NAMALWA (cell line): Measurements from ENCODE around the gene CRELD1.
"Not testable (repeated sequence)": the region's sequence is repeated elsewhere in the genome, so short reads cannot be mapped to it uniquely, and the experiment has no call there.

Source experiments
- DNase-seq: peaks from one replicate; pipeline ENCODE4 v3.0.0-alpha.2; 2015; ENCODE audit warnings: low spot score

The CRELD1 gene, protein sequence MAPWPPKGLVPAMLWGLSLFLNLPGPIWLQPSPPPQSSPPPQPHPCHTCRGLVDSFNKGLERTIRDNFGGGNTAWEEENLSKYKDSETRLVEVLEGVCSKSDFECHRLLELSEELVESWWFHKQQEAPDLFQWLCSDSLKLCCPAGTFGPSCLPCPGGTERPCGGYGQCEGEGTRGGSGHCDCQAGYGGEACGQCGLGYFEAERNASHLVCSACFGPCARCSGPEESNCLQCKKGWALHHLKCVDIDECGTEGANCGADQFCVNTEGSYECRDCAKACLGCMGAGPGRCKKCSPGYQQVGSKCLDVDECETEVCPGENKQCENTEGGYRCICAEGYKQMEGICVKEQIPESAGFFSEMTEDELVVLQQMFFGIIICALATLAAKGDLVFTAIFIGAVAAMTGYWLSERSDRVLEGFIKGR

DNA sequence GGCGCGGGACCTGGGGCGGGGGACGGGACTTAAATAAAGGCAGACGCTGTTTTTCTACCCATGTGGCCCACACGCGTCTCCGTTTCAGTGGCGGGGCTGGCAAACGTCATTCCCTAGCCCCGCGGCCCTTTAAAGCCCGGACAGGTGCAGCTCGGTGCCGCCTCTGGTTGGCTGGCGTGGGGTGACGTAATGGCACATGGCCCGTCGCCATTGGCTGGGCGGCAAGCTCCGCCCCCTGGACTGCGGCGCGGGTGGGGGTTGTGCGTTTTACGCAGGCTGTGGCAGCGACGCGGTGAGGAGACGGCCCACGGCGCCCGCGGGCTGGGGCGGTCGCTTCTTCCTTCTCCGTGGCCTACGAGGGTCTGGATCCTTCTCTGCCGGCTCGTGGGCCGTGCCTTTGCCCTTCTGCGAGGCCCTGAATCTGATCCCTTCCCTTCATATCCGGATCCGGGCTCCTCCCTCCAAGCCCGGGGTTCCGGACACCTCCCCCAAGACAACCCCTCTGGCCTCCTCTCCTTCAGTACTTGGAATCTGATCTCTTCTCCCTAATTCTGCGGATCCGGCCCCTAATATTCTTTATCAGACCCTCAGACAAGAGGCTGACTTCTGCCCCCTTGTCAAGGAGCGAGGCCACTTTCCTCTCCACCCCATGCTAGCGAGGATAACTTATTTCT lies at the start of gene CRELD1:
CRELD1 (plus strand) TSS at position 274 of the 674 bp plus-strand sequence. CDS start 605 bp downstream, outside the sequence.
- peak; percentile 97 for DNase-seq

DNA sequence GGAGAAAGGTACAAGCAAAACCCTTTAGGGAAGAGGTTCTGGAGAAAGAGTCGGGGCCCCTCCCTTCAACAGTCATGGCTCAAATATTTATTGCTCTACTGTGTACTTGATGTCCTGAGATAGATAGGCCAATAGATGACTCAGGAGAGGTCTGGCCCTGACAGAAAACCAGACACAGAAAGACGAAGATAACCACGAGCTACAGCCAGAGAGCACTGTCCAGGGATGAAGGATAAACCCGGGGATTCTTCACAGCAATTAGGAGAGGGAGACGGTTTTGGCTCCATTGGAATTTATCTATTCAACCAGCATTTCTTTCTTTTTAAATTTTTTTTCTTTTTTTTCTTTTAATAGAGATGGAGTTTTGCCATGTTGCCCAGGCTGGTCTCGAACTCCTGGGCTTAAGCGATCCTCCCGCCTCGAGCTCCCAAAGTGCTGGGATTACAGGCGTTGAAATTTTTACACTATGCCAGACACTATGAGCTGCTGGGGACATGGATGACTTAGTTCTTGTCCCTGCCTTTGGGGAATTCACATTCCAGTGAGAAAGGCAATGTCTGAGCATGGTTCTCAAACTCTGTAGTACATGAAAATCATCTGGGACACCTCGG lies 49.0 kb upstream of the CRELD1 start:
- no peak for DNase-seq

DNA sequence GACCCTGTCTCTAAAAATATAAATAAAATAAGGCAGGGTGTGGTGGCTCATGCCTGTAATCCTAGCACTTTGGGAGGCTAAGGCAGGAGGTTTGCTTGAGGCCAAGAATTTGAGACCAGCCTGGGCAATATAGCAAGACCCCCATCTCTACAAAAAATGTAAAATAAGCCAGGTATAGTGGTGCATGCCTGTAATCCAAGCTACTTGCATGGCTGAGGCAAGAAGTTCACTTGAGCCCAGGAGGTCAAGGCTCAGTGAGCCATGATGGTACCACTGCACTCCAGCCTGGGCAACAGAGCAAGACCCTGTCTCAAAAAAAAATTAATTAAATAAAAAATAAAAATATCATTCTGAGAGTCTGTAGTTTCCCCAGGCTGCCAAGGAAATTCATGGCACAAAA lies 47.3 kb upstream of the CRELD1 start:
- no peak for DNase-seq

- no peak for DNase-seq
These were observed 46.2 kb upstream of the CRELD1 start for GRCh38 chr3:9887480-9887879.

DNA sequence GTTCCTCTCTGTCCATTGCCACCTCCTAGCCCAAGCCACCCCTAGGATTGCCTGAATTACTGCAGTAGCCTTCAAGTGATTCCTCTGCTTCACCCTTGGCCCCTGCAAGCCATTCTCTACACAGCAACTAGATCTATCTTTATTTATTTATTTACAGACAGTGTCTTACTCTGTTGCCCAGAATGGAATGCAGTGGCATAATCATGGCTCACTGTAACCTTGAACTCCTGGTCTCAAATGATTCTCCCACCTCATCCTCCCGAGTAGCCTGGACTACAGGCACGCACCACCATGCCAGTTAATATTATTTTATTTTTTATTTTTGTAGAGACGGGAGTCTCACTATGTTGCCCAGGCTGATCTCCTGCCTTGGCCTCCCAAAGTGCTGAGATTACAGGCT lies 45.1 kb upstream of the CRELD1 start:
- no peak for DNase-seq

GRCh38 chr3:9889405-9889804 lies 44.2 kb upstream of the CRELD1 start:
- no peak for DNase-seq

DNA sequence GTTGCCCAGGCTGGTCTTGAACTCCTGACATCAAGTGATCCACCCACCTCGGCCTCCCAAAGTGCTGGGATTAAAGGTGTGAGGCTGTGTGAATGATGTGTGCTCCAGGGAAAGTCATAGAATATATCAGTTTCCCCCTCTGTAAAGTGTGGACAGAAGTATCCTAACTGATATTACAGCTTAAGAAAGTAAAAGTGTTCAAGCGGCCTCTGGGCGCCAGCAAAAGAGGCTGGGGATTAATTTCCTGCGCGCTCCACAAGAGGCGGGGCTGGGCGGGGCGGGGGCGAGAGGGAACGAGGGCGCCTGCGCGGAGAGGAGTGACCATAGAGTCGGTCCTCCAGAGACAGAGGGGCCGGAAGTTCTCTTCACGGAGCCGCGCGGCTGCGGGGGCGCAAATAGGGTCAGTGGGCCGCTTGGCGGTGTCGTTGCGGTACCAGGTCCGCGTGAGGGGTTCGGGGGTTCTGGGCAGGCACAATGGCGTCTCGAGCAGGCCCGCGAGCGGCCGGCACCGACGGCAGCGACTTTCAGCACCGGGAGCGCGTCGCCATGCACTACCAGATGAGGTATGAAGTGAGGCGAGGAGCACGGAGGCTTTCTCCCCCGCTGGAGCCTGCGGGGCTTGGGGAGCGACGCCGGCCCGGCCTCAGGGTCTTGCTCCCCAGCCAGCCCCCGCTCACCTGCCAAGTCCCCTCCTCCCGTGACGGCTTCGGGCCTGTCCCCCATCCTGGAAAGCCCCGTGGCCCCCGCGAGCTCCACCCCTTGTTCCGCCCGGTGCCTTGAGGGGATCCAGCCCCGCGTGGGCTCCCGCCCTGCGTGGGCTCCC lies 43.2 kb upstream of the CRELD1 start, which contains the start of gene JAGN1:
JAGN1 (plus strand) TSS at position 362 of the 823 bp plus-strand sequence; CDS start at position 475, 113 bp downstream.
- DNase-seq: peak; percentile 90

DNA sequence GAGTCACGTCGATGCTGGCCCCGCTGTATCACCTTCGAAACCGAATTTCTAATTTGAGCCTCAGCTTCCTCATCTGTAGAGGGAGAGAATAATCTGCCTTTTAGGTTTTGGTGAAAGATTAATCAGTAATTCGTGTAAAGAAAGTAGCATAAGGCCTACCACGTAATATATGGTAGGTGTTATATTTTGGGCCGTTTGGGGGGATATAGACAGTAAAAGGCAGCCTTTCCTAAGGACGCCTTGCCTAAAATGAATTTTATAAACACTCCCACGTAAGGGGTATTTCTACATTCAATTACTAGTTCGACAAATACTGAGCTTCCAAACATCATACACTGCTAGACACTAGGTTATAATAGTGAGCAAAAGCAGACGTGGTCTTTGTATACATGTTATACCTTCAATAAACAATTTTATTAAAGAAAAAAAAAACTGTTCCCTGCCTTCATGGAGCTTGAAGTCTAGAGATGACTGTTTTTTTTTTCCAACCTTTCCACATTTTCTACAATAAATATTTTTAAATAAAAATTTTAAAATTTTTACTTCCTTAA lies 42.5 kb upstream of the CRELD1 start:
- no peak for DNase-seq

DNA sequence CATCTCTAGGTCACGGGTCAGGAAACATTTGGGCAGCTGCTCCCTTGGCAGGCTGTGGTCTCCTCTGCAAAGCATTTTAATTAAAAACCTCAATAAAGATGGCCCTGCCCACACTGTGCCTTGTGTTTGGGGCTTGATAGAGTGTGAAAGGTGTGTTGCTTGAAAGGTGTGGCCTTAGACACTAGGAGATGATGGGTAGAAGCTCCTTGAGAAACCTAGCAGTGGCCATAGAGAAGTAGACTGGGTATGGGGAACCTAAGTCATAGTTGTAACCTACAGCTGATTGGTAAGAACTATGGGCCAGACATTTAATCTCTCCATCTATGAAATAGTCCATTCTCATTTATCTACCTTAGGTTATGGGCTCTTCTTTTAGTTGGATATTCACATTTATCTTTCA lies 39.9 kb upstream of the CRELD1 start:
- DNase-seq: no peak

DNA sequence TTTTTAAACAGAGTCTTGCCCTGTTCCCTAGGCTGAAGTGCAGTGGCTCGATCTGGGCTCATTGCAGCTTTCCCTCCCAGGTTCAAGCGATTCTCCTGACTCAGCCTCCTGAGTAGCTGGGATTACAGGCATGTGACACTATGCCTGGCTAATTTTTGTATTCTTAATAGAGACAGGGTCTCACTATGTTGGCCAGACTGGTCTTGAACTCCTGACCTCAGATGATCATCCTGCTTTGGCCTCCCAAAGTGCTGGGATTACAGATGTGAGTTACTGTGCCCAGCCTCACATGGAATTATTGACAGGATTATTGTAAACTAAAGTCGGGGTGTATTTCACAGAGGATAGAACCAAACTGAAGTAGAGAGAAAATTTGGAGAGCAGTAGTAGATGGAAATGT lies 37.9 kb upstream of the CRELD1 start:
- not testable (repeated sequence) for DNase-seq

DNA sequence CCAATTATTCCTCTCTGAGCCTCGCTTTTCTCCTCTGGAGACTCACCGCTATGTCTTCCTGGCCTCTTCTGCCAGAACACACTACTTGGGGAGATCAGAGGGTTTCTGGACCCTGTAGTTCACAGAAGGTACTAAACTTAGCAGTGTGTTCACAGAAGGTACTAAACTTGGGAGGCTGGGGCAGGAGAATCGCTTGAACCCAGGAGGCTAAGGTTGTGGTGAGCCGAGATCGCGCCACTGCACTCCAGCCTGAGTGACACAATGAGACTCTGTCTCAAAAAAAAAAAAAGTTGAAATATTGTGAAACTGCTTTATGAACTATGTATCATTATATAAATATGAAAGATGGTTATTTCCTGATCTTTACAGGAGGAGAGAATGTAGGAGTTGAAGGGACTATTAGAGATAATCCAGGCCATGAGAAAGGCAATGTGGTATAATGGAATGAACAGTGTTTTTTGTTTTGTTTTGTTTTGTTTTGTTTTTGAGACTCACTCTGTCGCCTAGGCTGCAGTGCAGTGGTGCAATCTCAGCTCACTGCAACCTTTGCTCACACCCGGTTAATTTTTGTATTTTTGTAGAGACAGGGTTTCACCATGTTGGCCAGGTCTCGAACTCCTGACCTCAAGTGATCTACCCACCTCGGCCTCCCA lies 36.8 kb upstream of the CRELD1 start:
- DNase-seq: not testable (repeated sequence)

DNA sequence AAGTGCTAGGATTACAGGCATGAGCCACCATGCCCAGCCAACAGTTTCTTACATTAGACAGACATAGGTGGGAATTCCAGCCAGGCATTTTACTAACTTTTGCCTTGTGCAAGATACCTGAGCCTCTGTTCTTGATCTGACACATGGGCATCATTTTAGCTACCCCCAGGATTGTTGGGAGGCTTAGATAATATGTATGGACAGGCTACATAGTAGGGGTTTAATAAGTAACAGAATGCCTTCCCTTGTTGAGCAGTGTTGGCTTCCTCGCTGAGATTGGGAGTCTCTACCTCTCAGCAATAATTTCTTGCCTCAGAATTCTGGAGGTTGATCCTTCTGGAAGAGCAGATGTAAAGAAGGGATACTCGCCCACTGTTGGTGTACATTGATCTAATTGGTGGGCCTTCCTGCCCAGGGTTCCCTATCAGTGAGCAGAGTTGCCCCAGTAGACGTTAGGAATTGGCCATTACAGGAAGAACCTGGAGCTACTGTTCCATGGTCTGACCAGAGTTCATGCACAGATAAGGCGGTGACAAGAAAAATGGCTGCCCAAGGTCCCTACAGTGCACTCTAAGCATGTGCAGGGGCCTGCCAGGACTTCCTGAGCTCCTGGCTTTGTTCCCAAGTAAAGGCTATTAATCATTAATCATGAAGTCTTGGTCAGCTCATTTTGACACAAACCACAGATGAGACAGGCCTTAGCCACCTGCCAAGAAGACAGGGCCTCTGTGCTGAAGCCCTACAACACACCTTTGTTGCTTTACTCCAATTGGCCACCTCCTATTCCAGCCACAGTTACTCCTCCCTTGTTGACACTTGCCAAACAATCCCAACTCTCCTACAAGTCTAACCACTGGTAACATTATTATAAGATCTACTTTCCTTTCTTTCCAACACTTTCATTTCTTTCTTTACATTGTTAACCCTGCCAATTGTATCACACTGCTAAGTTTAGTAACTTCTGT lies 35.9 kb upstream of the CRELD1 start:
- no peak for DNase-seq

GRCh38 chr3:9898467-9899241 lies 35.0 kb upstream of the CRELD1 start:
- no peak for DNase-seq

DNA sequence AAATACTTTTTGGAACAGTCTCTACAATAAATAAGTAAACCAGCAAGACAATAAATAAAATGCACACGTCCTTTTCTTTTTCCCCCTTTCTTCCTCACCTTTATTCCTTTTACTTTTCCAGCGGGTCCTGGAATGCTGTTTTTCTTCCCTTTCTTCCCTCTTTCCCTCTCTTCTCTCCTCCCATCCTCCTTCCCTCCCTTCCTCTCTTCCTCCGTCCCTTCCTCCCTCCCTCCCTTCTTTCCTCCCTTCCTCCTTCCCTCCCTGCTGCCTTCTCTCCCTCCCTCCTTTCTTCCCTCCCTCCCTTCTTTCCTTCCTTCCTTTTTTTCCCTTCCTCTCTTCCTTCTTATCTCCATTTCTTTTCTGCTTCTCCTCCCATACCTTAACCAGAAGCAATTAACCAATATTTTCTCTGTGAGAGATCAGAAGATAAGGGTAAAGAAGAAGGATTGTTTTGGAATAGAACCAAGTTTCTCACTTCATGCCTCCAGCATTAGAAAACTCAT lies 34.3 kb upstream of the CRELD1 start:
- no peak for DNase-seq

DNA sequence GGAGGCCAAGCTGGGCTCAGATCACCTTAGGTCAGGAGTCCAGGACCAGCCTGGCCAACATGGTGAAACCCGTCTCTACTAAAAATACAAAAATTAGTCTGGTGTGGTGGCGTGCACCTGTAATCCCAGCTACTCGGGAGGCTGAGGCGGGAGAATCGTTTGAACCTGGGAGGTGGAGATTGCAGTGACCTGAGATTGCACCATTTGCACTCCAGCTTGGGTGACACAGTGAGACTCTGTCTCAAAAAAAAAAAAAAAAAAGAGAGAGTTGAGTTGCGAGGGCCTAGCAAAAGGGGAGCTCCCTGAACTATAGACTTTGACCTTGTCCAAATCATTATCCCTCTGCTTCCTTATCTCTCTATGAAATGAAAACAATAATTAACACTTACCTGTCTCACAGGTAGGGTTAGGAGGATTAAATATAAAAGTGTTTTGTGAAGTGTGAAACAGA lies 32.6 kb upstream of the CRELD1 start:
- DNase-seq: not testable (repeated sequence)

DNA sequence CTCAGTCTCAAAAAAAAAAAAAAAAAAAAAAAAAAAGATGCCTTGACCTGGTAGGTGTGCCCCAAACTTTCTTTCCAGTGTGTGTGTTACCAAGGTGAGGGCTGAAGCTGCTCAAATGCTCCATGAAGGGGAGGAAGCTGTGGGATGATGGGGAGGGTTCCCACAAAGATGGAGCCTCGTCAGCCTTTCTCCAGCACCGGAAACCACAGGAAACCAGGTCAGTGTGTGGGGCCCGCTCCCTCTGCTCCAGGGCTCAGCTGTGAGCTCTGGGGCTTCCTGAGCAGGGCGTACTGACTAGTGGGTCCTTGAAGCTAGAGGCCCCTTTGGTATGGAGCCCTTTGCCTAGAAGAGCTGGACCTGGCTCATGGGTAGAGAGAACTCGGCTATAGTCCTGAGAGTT lies 31.7 kb upstream of the CRELD1 start:
- DNase-seq: no peak

DNA sequence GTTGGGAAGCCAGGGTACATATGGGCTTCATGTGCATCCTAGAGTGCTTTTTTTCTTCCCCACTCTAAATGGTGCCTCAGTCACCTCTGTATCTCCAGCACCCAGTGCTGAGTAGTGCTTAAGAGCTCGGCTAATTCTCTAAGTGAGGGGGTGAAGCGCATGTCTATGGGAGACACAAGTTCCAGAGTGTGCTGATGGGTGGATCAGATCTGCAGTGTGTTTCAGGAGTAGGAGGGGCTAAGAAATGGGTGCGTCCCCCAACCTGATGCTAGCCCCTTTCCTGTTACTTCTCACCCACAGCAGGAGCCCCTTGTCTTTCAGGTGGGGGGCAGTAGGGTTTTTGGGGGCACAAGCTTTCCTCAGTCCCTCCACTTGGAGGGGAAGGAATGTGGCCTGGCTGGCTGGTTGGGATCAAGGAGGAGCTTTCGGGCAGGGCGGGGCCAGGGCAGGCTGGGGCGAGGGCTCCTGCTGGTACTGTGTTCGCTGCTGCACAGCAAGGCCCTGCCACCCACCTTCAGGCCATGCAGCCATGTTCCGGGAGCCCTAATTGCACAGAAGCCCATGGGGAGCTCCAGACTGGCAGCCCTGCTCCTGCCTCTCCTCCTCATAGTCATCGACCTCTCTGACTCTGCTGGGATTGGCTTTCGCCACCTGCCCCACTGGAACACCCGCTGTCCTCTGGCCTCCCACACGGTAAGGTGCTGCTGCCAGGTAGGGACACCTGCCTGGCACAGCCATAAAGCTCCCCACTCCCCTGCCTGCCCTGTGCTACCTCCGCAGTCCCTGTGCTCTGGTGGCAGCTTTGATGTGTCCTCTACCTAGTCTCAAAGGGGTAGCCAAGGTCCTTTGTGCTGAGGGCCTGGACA lies 31.0 kb upstream of the CRELD1 start, which contains the start of gene IL17RE:
IL17RE (plus strand) TSS at position 477 of the 866 bp plus-strand sequence; CDS start at position 562, 85 bp downstream.
- no peak for DNase-seq

DNA sequence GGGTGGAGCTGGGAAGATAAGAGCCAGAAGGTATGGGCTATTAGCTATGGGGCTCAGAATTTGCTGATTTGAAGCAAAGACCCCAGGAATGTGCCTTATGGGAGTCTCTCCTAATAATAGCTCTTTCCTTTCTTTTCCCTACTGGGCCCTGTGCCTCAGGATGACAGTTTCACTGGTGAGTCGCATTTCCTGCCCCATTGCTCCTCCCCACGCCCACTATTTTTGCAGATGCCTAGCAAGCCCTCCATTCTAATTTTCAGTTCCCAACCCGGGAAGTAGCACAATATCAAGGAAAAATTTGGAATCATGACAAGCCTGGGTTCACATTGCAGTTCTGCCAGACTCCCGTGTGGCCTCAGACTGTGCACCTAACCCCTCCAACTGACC lies 30.4 kb upstream of the CRELD1 start:
- DNase-seq: no peak
